MM.1S (cell line): Measurements from ENCODE around the gene TRAFD1.

Source experiments
- DNase-seq: peaks from one replicate; pipeline ENCODE4 v3.0.0-alpha.2; 2015
- H2AFZ ChIP-seq: fragments of 300-600 bp; sonication (generic); 2 replicates; pipeline ENCODE4 v1.6.0; 2016; ENCODE audit warnings: antibody characterized with exemption, low read length
- H3F3A ChIP-seq: fragments of 300-600 bp; sonication (generic); 2 replicates; pipeline ENCODE4 v1.6.1; 2016; ENCODE audit warnings: mild to moderate bottlenecking, antibody characterized with exemption, low read length, moderate library complexity, mixed read lengths; ENCODE audit not compliant: insufficient read depth
- H3K27ac ChIP-seq: fragments of 300-600 bp; sonication (generic); 2 replicates; pipeline ENCODE4 v1.5.1; 2016; ENCODE audit warnings: mild to moderate bottlenecking, low read length
- H3K27me3 ChIP-seq: fragments of 300-600 bp; sonication (generic); replicated peaks from 2 replicates; pipeline ENCODE4 v1.6.0; 2016; ENCODE audit warnings: low read length; ENCODE audit not compliant: insufficient read depth
- H3K36me3 ChIP-seq: fragments of 300-600 bp; sonication (generic); replicated peaks from 2 replicates; pipeline ENCODE4 v1.6.1; 2016; ENCODE audit warnings: mild to moderate bottlenecking, low read length, mixed read lengths; ENCODE audit not compliant: insufficient read depth
- H3K4me1 ChIP-seq: fragments of 300-600 bp; sonication (generic); 2 replicates; pipeline ENCODE4 v1.6.1; 2016; ENCODE audit warnings: low read length, mixed read lengths
- H3K4me2 ChIP-seq: fragments of 300-600 bp; sonication (generic); 2 replicates; pipeline ENCODE4 v1.6.0; 2016; ENCODE audit warnings: low read depth, low read length
- H3K4me3 ChIP-seq: fragments of 300-600 bp; sonication (generic); 2 replicates; pipeline ENCODE4 v1.5.1; 2016; ENCODE audit warnings: low read length, mixed read lengths
- H3K79me2 ChIP-seq: fragments of 300-600 bp; sonication (generic); 2 replicates; pipeline ENCODE4 v1.6.1; 2016; ENCODE audit warnings: mixed run types, low read length, mixed read lengths
- H3K9ac ChIP-seq: fragments of 300-600 bp; sonication (generic); 2 replicates; pipeline ENCODE4 v1.6.1; 2016; ENCODE audit warnings: low read length, mixed read lengths
- H3K9me2 ChIP-seq: fragments of 300-600 bp; sonication (generic); replicated peaks from 2 replicates; pipeline ENCODE4 v1.6.1; 2016; ENCODE audit warnings: mild to moderate bottlenecking, low read length, mixed read lengths; ENCODE audit not compliant: insufficient read depth
- H3K9me3 ChIP-seq: fragments of 300-600 bp; sonication (generic); replicated peaks from 2 replicates; pipeline ENCODE4 v1.6.1; 2016; ENCODE audit warnings: mild to moderate bottlenecking, low read length, mixed read lengths; ENCODE audit not compliant: insufficient read depth
- H4K20me1 ChIP-seq: fragments of 300-600 bp; sonication (generic); 2 replicates; pipeline ENCODE4 v1.6.1; 2016; ENCODE audit warnings: mild to moderate bottlenecking, low read length, moderate library complexity, mixed read lengths; ENCODE audit not compliant: insufficient read depth
- EZH2 ChIP-seq: fragments of 300-600 bp; sonication (generic); optimal IDR thresholded peaks from 2 replicates; pipeline ENCODE3; 2017; ENCODE audit warnings: low read depth, mild to moderate bottlenecking, antibody characterized with exemption, low read length, mixed read lengths
- EZH2phosphoT487 ChIP-seq: fragments of 300-600 bp; sonication (generic); IDR thresholded peaks from 2 replicates; pipeline ENCODE4 v1.6.1; 2018; ENCODE audit warnings: antibody characterized with exemption, low read length
- TF ChIP-seq, protein P1 (sequence below): fragments of 300-600 bp; sonication (generic); IDR thresholded peaks from 2 replicates; pipeline ENCODE4 v1.5.1; 2016; ENCODE audit warnings: antibody characterized with exemption, low read length, mixed read lengths

The TRAFD1 gene

DNA sequence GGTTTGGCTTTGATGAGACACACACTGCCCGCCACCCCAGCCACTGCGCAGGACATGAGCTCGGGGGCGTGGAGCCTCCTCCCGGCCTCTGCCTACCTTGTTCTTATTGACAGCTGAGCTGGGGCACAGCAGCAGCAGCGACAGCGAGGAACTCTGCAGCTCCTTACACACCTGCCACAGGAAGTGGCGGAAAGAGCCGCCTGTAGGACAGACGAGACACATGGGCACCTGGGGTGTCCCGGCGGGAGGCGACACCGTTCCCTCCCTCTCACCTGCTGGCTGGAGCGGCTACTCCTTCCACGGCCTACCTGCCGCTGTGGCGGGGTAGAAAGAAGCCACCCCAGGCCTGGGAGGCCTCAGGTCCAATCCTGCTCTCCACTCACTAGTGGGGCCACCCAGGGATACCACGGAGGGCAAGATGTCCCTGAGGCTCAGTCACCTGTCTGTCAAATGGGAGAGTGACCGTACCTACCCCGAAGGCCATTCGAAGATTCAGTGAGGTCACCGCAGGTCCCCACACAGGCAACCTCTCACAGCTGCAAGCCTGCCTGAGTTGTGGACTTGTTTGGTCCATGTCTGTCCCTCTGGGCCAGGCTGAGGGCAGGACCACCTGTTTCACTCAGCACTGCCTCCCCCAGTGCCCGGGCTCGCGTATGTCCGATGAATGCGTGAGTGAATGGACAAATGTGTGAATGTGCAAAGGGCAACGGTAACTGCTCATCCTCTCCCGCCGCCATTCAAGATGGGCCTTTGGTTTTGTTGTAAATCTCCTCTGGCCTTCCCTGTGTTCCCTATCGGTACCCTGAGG is 42.6 kb downstream of the TRAFD1 start:
- Histone ChIP-seq H3K79me2 (no peaks in the 10 kb centered on the region), H2AFZ (no peak overlapping the region), H3K9me3 (no peaks in the 10 kb centered on the region), H3F3A (no peaks in the 10 kb centered on the region), H3K36me3 (no peaks in the 10 kb centered on the region), H4K20me1 (no peaks in the 10 kb centered on the region), H3K9me2 (no peaks in the 10 kb centered on the region), H3K9ac (no peak overlapping the region), H3K27me3 (no peaks in the 10 kb centered on the region), H3K4me3 (no peak overlapping the region), H3K4me1 (no peaks in the 10 kb centered on the region), H3K27ac (no peak overlapping the region), H3K4me2 (no peak overlapping the region)
- TF ChIP-seq, protein P1, sequence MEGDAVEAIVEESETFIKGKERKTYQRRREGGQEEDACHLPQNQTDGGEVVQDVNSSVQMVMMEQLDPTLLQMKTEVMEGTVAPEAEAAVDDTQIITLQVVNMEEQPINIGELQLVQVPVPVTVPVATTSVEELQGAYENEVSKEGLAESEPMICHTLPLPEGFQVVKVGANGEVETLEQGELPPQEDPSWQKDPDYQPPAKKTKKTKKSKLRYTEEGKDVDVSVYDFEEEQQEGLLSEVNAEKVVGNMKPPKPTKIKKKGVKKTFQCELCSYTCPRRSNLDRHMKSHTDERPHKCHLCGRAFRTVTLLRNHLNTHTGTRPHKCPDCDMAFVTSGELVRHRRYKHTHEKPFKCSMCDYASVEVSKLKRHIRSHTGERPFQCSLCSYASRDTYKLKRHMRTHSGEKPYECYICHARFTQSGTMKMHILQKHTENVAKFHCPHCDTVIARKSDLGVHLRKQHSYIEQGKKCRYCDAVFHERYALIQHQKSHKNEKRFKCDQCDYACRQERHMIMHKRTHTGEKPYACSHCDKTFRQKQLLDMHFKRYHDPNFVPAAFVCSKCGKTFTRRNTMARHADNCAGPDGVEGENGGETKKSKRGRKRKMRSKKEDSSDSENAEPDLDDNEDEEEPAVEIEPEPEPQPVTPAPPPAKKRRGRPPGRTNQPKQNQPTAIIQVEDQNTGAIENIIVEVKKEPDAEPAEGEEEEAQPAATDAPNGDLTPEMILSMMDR: no peak
- no peak for TF ChIP-seq EZH2phosphoT487
- TF ChIP-seq EZH2: no peak
- DNase-seq: no peak

DNA sequence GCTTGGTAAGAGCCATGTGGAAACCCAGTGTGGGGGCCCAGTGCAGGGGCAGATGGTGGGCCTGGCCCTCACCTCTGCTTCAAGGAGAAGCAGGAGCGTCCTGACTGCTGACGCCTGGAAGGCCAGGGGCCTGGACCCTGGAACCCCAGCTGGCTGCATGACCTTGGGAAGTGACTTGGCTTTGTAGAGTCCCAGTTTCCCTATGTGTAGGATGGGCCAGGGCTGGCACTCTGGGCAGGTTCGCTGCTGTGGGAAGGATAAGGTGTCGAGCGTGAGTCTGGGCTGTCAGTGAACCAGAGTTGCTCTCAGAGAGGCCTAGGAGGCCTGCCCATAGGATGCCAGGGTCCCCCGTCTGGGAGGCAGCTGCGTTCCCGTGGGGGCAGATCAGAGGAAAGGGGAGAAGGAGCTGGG is 43.2 kb downstream of the TRAFD1 start:
- H3K36me3 ChIP-seq: no peaks in the 10 kb centered on the region
- no peak overlapping the region for H3K27ac ChIP-seq
- no peak overlapping the region for H2AFZ ChIP-seq
- H3K27me3 ChIP-seq: no peaks in the 10 kb centered on the region
- H3K9me2 ChIP-seq: no peaks in the 10 kb centered on the region
- H3K79me2 ChIP-seq: no peaks in the 10 kb centered on the region
- no peaks in the 10 kb centered on the region for H3F3A ChIP-seq
- no peaks in the 10 kb centered on the region for H3K4me1 ChIP-seq
- H3K9ac ChIP-seq: no peak overlapping the region
- no peaks in the 10 kb centered on the region for H4K20me1 ChIP-seq
- H3K9me3 ChIP-seq: no peaks in the 10 kb centered on the region
- H3K4me3 ChIP-seq: no peak overlapping the region
- DNase-seq: no peak
- TF ChIP-seq EZH2phosphoT487 (no peak), EZH2 (no peak)
- TF ChIP-seq, protein P1: no peak
- H3K4me2 ChIP-seq: no peak overlapping the region

DNA sequence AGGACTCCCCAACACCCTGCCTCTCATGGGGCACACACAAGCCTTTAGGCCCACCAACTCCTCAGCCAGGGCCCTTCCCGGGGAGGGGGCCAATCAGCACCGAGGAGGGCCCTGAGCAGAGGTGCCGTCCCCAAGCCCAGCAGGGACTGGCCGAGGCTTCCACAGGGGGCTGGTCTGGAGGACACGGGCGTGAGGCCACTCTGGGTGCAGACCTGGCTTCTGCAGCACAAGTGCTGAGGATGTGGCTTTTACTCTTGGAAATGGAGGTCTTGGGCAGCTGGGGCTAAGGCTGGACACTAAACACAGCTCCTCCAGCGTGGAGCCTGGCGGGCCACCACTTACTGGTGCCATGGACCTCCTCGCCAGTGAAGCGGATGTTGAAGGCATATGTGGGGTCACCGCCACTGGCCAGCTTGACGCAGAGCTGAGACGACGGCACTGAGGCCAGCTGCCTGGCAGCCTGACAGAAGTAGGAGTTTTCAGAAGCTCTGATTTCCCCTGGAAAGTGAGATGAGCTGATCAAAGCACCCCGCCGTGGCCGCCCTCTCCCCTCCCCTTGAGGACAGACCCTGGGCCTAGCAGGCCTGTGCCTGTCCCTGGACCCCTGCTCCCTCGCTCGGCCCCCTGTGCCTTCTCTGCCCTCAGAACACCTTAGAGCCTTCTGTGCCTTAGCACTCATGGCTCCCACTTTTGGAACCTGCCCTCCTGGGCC is 44.0 kb downstream of the TRAFD1 start:
- H3K9me2 ChIP-seq: no peaks in the 10 kb centered on the region
- H3K4me3 ChIP-seq: no peak overlapping the region
- H3K27me3 ChIP-seq: no peaks in the 10 kb centered on the region
- H3K27ac ChIP-seq: no peak overlapping the region
- no peaks in the 10 kb centered on the region for H3K79me2 ChIP-seq
- H3K9me3 ChIP-seq: no peaks in the 10 kb centered on the region
- H3K9ac ChIP-seq: no peak overlapping the region
- H2AFZ ChIP-seq: no peak overlapping the region
- H3K4me2 ChIP-seq: no peak overlapping the region
- H3K36me3 ChIP-seq: no peaks in the 10 kb centered on the region
- no peaks in the 10 kb centered on the region for H4K20me1 ChIP-seq
- H3K4me1 ChIP-seq: no peaks in the 10 kb centered on the region
- DNase-seq: no peak
- no peak for TF ChIP-seq EZH2phosphoT487
- no peak for TF ChIP-seq EZH2
- TF ChIP-seq, protein P1: no peak
- H3F3A ChIP-seq: no peaks in the 10 kb centered on the region
